Measurements from ENCODE around the gene RNASE13.

Gene RNASE13

GRCh38 chr14:21069388-21070082 is 34.9 kb upstream of the RNASE13 start:
- no peak for TF ChIP-seq ZFP30 (CRISPR knock-in tag; IDR thresholded peaks at IDR 0.05)
- TF ChIP-seq PPARA (CRISPR knock-in tag; IDR thresholded peaks at IDR 0.05; ENCODE audit: borderline replicate concordance) = no peak
- TF ChIP-seq RARB (CRISPR knock-in tag; IDR thresholded peaks at IDR 0.05) = no peak
- TF ChIP-seq SNAI2 (CRISPR knock-in tag; IDR thresholded peaks at IDR 0.05) = no peak
- no peak for TF ChIP-seq CREB5 (CRISPR knock-in tag; IDR thresholded peaks at IDR 0.05; ENCODE audit: low read depth)
- TF ChIP-seq ZC3H10 (CRISPR knock-in tag; IDR thresholded peaks at IDR 0.05) = no peak
- TF ChIP-seq GLIS3 (CRISPR knock-in tag; IDR thresholded peaks at IDR 0.05) = no peak
- TF ChIP-seq ZNF8 (CRISPR knock-in tag; IDR thresholded peaks at IDR 0.05) = no peak
- TF ChIP-seq ESRRG (CRISPR knock-in tag; IDR thresholded peaks at IDR 0.05) = no peak
- no peak for TF ChIP-seq ARNTL (CRISPR knock-in tag; IDR thresholded peaks at IDR 0.05; ENCODE audit: borderline replicate concordance, low read depth)
- no peak for TF ChIP-seq CSRNP3 (CRISPR knock-in tag; IDR thresholded peaks at IDR 0.05)
- TF ChIP-seq BACH2 (CRISPR knock-in tag; IDR thresholded peaks at IDR 0.05; ENCODE audit: borderline replicate concordance) = no peak
- TF ChIP-seq OSR1 (CRISPR knock-in tag; IDR thresholded peaks at IDR 0.05) = no peak
- no peak for TF ChIP-seq ZNF565 (CRISPR knock-in tag; conservative IDR thresholded peaks at IDR 0.05; ENCODE audit: low read depth)
- peak; percentile 36 for ATAC-seq

- no peak for TF ChIP-seq ISL1 (CRISPR knock-in tag; IDR thresholded peaks at IDR 0.05)
- TF ChIP-seq POU6F1 (CRISPR knock-in tag; IDR thresholded peaks at IDR 0.05; ENCODE audit: borderline replicate concordance, low read depth) = no peak
- no peak for TF ChIP-seq ESRRG (CRISPR knock-in tag; IDR thresholded peaks at IDR 0.05)
- TF ChIP-seq ZC3H10 (CRISPR knock-in tag; IDR thresholded peaks at IDR 0.05) = no peak
- TF ChIP-seq BACH2 (CRISPR knock-in tag; IDR thresholded peaks at IDR 0.05; ENCODE audit: borderline replicate concordance) = no peak
- no peak for TF ChIP-seq ZNF8 (CRISPR knock-in tag; IDR thresholded peaks at IDR 0.05)
- TF ChIP-seq, protein P1, sequence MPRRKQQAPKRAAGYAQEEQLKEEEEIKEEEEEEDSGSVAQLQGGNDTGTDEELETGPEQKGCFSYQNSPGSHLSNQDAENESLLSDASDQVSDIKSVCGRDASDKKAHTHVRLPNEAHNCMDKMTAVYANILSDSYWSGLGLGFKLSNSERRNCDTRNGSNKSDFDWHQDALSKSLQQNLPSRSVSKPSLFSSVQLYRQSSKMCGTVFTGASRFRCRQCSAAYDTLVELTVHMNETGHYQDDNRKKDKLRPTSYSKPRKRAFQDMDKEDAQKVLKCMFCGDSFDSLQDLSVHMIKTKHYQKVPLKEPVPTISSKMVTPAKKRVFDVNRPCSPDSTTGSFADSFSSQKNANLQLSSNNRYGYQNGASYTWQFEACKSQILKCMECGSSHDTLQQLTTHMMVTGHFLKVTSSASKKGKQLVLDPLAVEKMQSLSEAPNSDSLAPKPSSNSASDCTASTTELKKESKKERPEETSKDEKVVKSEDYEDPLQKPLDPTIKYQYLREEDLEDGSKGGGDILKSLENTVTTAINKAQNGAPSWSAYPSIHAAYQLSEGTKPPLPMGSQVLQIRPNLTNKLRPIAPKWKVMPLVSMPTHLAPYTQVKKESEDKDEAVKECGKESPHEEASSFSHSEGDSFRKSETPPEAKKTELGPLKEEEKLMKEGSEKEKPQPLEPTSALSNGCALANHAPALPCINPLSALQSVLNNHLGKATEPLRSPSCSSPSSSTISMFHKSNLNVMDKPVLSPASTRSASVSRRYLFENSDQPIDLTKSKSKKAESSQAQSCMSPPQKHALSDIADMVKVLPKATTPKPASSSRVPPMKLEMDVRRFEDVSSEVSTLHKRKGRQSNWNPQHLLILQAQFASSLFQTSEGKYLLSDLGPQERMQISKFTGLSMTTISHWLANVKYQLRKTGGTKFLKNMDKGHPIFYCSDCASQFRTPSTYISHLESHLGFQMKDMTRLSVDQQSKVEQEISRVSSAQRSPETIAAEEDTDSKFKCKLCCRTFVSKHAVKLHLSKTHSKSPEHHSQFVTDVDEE (CRISPR knock-in tag; IDR thresholded peaks at IDR 0.05) = no peak
- TF ChIP-seq OSR1 (CRISPR knock-in tag; IDR thresholded peaks at IDR 0.05) = no peak
- no peak for TF ChIP-seq CSDC2 (CRISPR knock-in tag; IDR thresholded peaks at IDR 0.05)
- TF ChIP-seq, protein P2, sequence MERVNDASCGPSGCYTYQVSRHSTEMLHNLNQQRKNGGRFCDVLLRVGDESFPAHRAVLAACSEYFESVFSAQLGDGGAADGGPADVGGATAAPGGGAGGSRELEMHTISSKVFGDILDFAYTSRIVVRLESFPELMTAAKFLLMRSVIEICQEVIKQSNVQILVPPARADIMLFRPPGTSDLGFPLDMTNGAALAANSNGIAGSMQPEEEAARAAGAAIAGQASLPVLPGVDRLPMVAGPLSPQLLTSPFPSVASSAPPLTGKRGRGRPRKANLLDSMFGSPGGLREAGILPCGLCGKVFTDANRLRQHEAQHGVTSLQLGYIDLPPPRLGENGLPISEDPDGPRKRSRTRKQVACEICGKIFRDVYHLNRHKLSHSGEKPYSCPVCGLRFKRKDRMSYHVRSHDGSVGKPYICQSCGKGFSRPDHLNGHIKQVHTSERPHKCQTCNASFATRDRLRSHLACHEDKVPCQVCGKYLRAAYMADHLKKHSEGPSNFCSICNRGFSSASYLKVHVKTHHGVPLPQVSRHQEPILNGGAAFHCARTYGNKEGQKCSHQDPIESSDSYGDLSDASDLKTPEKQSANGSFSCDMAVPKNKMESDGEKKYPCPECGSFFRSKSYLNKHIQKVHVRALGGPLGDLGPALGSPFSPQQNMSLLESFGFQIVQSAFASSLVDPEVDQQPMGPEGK (CRISPR knock-in tag; IDR thresholded peaks at IDR 0.05; ENCODE audit: borderline replicate concordance) = no peak
- no peak for TF ChIP-seq TOX (CRISPR knock-in tag; IDR thresholded peaks at IDR 0.05; ENCODE audit: borderline replicate concordance)
- no peak for TF ChIP-seq SNAI2 (CRISPR knock-in tag; IDR thresholded peaks at IDR 0.05)
- ATAC-seq = peak; percentile 26
Measured at GRCh38 chr14:21068521-21069387, 34.1 kb upstream of the RNASE13 start.

All from SK-N-SH treated with all-trans-retinoic acid at 6 μM for 48 hours (cell line).